ENCODE data around the gene VWA5A.

VWA5A gene

DNA sequence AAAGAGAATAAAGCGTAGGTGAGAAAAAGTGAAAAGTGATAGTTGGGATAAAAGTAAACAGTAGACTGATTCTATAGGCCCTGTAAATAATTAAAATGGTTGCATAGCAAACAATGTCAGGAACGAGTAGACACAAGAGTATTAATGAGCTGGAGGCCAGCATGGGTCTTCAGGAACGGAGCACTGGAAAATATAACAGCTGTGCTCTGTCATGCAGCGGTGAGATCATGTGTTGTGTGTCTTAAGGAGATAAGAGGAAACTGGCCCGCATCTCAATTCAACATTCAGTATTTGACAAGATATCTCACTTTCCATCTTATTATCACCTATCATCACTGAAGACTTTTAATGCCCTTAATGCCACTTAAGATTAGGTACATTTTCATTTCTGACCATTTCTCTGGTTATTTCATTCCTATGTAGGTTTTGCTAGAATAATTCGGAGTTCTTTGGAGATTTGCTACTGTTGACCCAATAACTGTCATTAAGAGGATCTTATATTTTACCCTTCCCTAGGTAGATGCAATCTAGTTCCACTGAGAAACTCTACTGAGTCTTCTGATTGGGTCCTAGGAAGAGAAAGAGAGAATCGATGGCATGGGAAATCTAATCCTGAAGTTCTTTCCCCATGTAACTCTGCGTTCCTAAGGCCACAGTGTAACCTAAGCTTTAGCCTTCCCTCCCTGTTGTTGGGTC is 35.5 kb upstream of the VWA5A start:
- TF ChIP-seq, protein P1, sequence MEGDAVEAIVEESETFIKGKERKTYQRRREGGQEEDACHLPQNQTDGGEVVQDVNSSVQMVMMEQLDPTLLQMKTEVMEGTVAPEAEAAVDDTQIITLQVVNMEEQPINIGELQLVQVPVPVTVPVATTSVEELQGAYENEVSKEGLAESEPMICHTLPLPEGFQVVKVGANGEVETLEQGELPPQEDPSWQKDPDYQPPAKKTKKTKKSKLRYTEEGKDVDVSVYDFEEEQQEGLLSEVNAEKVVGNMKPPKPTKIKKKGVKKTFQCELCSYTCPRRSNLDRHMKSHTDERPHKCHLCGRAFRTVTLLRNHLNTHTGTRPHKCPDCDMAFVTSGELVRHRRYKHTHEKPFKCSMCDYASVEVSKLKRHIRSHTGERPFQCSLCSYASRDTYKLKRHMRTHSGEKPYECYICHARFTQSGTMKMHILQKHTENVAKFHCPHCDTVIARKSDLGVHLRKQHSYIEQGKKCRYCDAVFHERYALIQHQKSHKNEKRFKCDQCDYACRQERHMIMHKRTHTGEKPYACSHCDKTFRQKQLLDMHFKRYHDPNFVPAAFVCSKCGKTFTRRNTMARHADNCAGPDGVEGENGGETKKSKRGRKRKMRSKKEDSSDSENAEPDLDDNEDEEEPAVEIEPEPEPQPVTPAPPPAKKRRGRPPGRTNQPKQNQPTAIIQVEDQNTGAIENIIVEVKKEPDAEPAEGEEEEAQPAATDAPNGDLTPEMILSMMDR (IDR thresholded peaks at IDR 0.05; ENCODE audit: control extremely low read depth, extremely low read depth, low read depth, missing control alignments) = no peak
- CTCF ChIA-PET = interaction anchor here (2.0 to 3.4 kb wide), 2 partner anchors 8 to 11 kb away, joined by 7 to 9 read pairs; no protein-coding TSS in a partner anchor
- POLR2A ChIA-PET = no interaction called here
- DNase-seq (ENCODE audit: extremely low spot score) = no peak

DNA sequence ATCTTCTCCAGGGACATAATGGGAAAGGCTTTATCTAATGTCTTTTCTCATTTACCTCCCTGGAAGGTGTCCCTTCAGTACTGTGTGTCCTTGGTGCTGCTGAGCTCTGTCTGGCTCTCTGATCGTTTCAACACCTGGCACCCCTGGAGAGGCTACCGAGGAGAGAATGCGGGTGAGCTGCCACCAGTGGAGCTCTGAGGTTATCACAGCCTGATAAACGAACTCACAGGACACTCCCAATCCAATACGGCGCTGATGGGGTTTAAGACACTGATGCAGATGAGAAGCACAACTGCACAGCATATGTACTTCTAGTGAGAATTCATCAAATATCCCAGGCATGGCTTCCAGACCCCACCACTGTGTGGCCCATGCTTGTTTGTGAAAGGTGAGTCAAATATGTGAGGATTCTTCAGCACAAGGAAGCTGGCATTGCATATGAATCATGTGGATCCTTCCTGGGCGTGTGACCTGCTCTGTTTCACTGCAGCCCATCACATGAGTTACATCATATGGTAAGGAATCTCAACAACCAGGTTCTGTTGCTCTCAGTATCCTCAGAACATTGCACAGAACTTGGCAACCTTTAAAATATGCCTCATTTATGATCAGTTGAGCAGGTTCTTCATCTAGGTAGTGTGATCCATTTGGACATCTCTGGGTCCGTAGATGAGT is 34.8 kb upstream of the VWA5A start:
- no peak for DNase-seq (ENCODE audit: extremely low spot score)
- ChIA-PET POLR2A (no interaction called here), CTCF (interaction anchor here (2.0 kb wide), 1 partner anchor 9 kb away, joined by 7 read pairs; no protein-coding TSS in a partner anchor)
- TF ChIP-seq, protein P1 (IDR thresholded peaks at IDR 0.05; ENCODE audit: control extremely low read depth, extremely low read depth, low read depth, missing control alignments) = no peak

DNA sequence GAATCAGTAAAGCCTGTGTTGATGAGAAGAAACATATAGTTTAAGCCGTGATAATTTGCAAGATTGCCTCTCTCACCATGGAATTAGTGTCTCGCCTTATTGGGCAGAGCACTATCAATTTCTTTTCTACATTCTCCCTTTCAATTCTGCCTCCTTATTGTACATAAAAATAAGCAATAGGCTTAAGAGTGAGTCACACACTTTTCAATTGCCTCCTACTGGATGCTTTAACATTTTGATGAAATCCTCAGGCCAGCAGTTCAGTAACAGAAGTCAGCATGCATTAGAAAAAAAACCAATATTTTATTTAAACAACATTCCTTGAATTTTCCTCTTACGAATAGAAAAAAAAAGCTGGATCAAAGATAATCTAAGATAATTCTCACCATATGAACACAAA is 33.8 kb upstream of the VWA5A start:
- ChIA-PET POLR2A (no interaction called here), CTCF (interaction anchor here (3.2 kb wide), 1 partner anchor 10 kb away, joined by 18 read pairs; no protein-coding TSS in a partner anchor)
- no peak for DNase-seq (ENCODE audit: extremely low spot score)
- TF ChIP-seq, protein P1 (IDR thresholded peaks at IDR 0.05; ENCODE audit: control extremely low read depth, extremely low read depth, low read depth, missing control alignments) = no peak

DNA sequence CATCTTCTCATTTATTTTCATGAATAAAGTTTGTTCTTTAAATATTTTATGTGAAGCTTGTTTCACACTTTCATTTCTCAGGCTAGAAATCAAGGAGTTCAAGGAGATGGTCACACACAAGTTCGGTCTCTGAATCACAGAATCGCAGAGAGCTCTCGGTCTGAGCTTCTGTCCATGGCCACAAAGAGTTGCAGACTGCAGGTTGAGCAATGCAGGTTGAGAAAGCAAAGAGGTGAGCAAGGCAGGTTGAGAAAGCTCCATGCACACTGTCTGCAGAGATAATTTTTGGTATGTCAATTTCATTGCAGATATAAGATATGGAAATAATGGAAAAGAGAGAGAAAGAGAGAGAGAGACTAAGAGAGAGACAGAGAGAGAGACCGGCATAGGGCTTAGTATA is 32.9 kb upstream of the VWA5A start:
- ChIA-PET POLR2A (no interaction called here), CTCF (interaction anchor here (0.5 to 3.2 kb wide), 2 partner anchors 10 to 333 kb away, joined by 3 to 18 read pairs; no protein-coding TSS in a partner anchor)
- no peak for DNase-seq (ENCODE audit: extremely low spot score)
- TF ChIP-seq, protein P1 (IDR thresholded peaks at IDR 0.05; ENCODE audit: control extremely low read depth, extremely low read depth, low read depth, missing control alignments) = no peak

DNA sequence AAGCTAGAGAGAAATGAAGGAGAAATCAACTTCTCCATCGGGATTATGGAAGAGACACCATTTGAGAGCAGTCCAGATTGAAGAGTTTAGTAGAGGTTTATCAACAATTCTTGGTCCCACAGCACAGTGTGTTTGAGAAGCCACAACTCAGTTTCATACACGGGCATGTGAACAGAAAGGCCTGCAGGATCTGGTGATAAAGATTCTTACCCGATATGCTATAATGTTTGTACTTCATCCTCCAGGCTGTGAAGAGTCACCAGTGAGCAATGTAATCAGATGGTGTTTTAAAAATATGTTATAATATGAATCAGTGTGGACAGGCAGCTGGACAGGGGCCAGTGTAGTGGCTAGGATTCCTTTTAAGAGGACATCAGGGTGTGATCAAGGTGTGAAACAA is 29.7 kb upstream of the VWA5A start:
- TF ChIP-seq, protein P1 (IDR thresholded peaks at IDR 0.05; ENCODE audit: control extremely low read depth, extremely low read depth, low read depth, missing control alignments) = no peak
- ChIA-PET CTCF (interaction anchor here (1.0 kb wide), 1 partner anchor 14 kb away, joined by 3 read pairs; no protein-coding TSS in a partner anchor), POLR2A (no interaction called here)
- no peak for DNase-seq (ENCODE audit: extremely low spot score)

DNA sequence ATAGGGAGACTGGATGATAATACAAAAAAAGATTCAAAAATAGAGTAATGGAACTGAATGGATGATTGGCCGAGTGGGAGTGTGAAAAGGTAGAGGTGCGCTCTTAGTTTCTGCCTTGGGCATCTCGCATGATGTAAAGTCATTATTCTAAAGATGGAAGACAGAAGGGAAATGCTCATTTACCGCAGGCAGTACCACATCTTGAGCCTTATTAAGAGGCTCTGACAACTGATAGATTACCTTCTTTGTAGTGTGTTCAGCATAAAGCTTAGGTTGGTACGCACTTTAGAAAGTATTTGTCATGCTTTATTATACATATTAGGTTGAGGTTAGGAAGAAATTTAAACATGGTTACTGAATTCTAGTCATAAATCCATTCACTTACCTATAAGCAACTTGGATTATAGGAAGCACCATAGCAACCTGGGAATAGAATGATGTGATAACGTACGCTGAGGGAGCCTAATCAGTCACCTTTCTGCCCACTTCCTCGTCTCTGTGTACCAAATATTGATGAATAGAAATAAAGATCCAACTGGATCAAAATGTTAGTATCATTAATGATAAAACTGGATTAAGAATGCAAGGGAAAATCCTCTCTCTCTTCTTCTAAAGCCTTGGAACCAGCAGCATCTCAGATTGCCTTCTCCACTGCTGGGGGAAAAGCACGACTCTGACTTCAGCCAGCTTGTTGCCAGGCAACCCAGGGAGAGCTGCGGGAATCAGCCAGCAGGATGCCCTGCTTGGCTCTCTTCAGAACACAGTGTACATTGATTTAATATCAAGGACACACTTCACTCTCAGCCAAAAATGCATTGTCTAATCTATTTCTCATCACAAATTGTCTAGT is 29.0 kb upstream of the VWA5A start:
- DNase-seq (ENCODE audit: extremely low spot score) = no peak
- ChIA-PET POLR2A (no interaction called here), CTCF (interaction anchor here (0.6 to 1.0 kb wide), 2 partner anchors 14 kb away, joined by 3 read pairs; no protein-coding TSS in a partner anchor)
- TF ChIP-seq, protein P1 (IDR thresholded peaks at IDR 0.05; ENCODE audit: control extremely low read depth, extremely low read depth, low read depth, missing control alignments) = no peak
